GM23338 (cell line): Measurements from ENCODE around the gene CRTC3. TPM values are rescaled to one million over a fixed set of nuclear protein-coding genes. Genes with fewer than 3 reads are reported as not detected.

Source experiments
- ATAC-seq: fragments of 200-7000 bp; cut with Tn5 transposase; 3 replicates; pipeline ENCODE4 v1.9.1; 2020
- DNase-seq: peaks from one replicate; pipeline ENCODE4 v3.0.0-alpha.2; 2015; ENCODE audit warnings: low spot score
- H2AFZ ChIP-seq: fragments of 200-600 bp; sonication (generic); 2 replicates; pipeline ENCODE4 v1.8.0; 2016; ENCODE audit warnings: antibody characterized with exemption, mild to moderate bottlenecking, moderate library complexity
- H3F3A ChIP-seq: fragments of 200-600 bp; sonication (generic); replicated peaks from 2 replicates; pipeline ENCODE4 v1.8.0; 2017; ENCODE audit warnings: antibody characterized with exemption, mixed run types, low read depth
- H3K27ac ChIP-seq: fragments of 200-600 bp; sonication (generic); 2 replicates; pipeline ENCODE4 v1.6.1; 2016; ENCODE audit warnings: low read depth
- H3K27me3 ChIP-seq: fragments of 200-600 bp; sonication (generic); 2 replicates; pipeline ENCODE4 v1.8.0; 2016; ENCODE audit warnings: mild to moderate bottlenecking, mixed run types, moderate library complexity; ENCODE audit not compliant: insufficient read depth
- H3K36me3 ChIP-seq: fragments of 200-600 bp; sonication (generic); 2 replicates; pipeline ENCODE4 v1.8.0; 2016; ENCODE audit warnings: mild to moderate bottlenecking; ENCODE audit not compliant: insufficient read depth
- H3K4me1 ChIP-seq: fragments of 200-600 bp; sonication (generic); 2 replicates; pipeline ENCODE4 v1.8.0; 2016; ENCODE audit warnings: mild to moderate bottlenecking, moderate library complexity; ENCODE audit not compliant: insufficient read depth
- H3K4me2 ChIP-seq: fragments of 200-600 bp; sonication (generic); 2 replicates; pipeline ENCODE4 v1.7.1; 2017; ENCODE audit warnings: mixed run types
- H3K4me3 ChIP-seq: fragments of 200-600 bp; sonication (generic); 2 replicates; pipeline ENCODE4 v1.6.1; 2016; ENCODE audit warnings: mixed run types
- H3K79me2 ChIP-seq: fragments of 200-600 bp; sonication (generic); replicated peaks from 2 replicates; pipeline ENCODE4 v1.8.0; 2017; ENCODE audit warnings: mild to moderate bottlenecking; ENCODE audit not compliant: insufficient read depth
- H3K9me2 ChIP-seq: fragments of 200-600 bp; sonication (generic); 2 replicates; pipeline ENCODE4 v1.8.0; 2017; ENCODE audit not compliant: insufficient read depth
- H4K20me1 ChIP-seq: fragments of 200-600 bp; sonication (generic); replicated peaks from 2 replicates; pipeline ENCODE4 v1.8.0; 2017; ENCODE audit warnings: mild to moderate bottlenecking; ENCODE audit not compliant: insufficient read depth
- H3K27ac Mint-ChIP-seq: 2 replicates; pipeline ENCODE4 v1.8.0; 2020; ENCODE audit warnings: inconsistent platforms, mild to moderate bottlenecking, moderate library complexity, mixed read lengths
- H3K27me3 Mint-ChIP-seq: 3 replicates; pipeline ENCODE4 v1.8.0; 2022; ENCODE audit warnings: low read depth, mild to moderate bottlenecking, moderate library complexity, mixed read lengths, inconsistent platforms; ENCODE audit not compliant: insufficient read depth, poor library complexity
- H3K36me3 Mint-ChIP-seq: 3 replicates; pipeline ENCODE4 v1.8.0; 2021; ENCODE audit warnings: low read depth, mild to moderate bottlenecking, inconsistent platforms, moderate library complexity, mixed read lengths
- H3K4me1 Mint-ChIP-seq: 3 replicates; pipeline ENCODE4 v1.8.0; 2020; ENCODE audit warnings: mild to moderate bottlenecking, inconsistent platforms, mixed read lengths
- H3K4me3 Mint-ChIP-seq: 3 replicates; pipeline ENCODE4 v1.8.0; 2021; ENCODE audit warnings: moderate library complexity, mild to moderate bottlenecking, inconsistent platforms, mixed read lengths
- H3K9me3 Mint-ChIP-seq: 3 replicates; pipeline ENCODE4 v1.8.0; 2020; ENCODE audit warnings: moderate library complexity, mild to moderate bottlenecking, inconsistent platforms, mixed read lengths
- ETS1 ChIP-seq: IDR thresholded peaks from 2 replicates; pipeline ENCODE4 v1.6.1; 2016; ENCODE audit warnings: antibody characterized with exemption
- EZH2 ChIP-seq: fragments of 200-600 bp; sonication (generic); IDR thresholded peaks from one replicate; pipeline ENCODE4 v1.8.0; 2017; ENCODE audit warnings: antibody characterized with exemption, mild to moderate bottlenecking, low read depth; ENCODE audit not compliant: unreplicated experiment
- EZH2phosphoT487 ChIP-seq: fragments of 200-600 bp; sonication (generic); IDR thresholded peaks from one replicate; pipeline ENCODE4 v1.8.1; 2018; ENCODE audit warnings: antibody characterized with exemption; ENCODE audit not compliant: unreplicated experiment
- JUNB ChIP-seq: IDR thresholded peaks from one replicate; pipeline ENCODE4 v1.6.1; 2016; ENCODE audit warnings: antibody characterized with exemption; ENCODE audit not compliant: unreplicated experiment
- NANOG ChIP-seq: IDR thresholded peaks from 2 replicates; pipeline ENCODE4 v1.6.1; 2016; ENCODE audit warnings: antibody characterized with exemption, borderline replicate concordance
- POLR2AphosphoS5 ChIP-seq: IDR thresholded peaks from 2 replicates; pipeline ENCODE4 v1.6.1; 2016; ENCODE audit warnings: antibody characterized with exemption, low read depth
- REST ChIP-seq: IDR thresholded peaks from one replicate; pipeline ENCODE4 v1.6.1; 2018; ENCODE audit warnings: antibody characterized with exemption; ENCODE audit not compliant: unreplicated experiment
- STAT1 ChIP-seq: IDR thresholded peaks from one replicate; pipeline ENCODE4 v1.6.1; 2016; ENCODE audit warnings: antibody characterized with exemption; ENCODE audit not compliant: unreplicated experiment
- ZNF114 ChIP-seq: fragments of 250-450 bp; sonication (Bioruptor Pico); IDR thresholded peaks from 2 replicates; pipeline ENCODE4 v1.5.0; 2020; ENCODE audit warnings: mild to moderate bottlenecking, moderate library complexity
- polyA plus RNA-seq: library from polyadenylated mRNA; unstranded; fragments of >200 nt; fragmentation: Nextera tagmentation; extraction: Ambion mirVana; gene quantifications from 2 replicates; pipeline ENCODE4 v1.2.1, GENCODE V29; 2016
- total RNA-seq: library from RNA; depleted of rRNA; stranded (reverse); fragments of >200 nt; shearing (Covaris generic); gene quantifications from 2 replicates; pipeline ENCODE4 v1.2.3, GENCODE V29; 2014

CRTC3 gene
- total and polyA plus RNA-seq, 2 experiments from 2014 or later: 2.8 to 3.8 TPM

- peak; percentile 75 for ATAC-seq
- H3K27me3 Mint-ChIP-seq: peaks cover 9% of the 10 kb centered on the region
- Histone ChIP-seq H3K9me2 (no peaks in the 10 kb centered on the region), H3K4me1 (peaks cover 27% of the 10 kb centered on the region), H3K4me2 (peak overlapping the region; percentile 36), H4K20me1 (no peaks in the 10 kb centered on the region), H3F3A (no peaks in the 10 kb centered on the region), H3K36me3 (no peaks in the 10 kb centered on the region), H3K27ac (peak overlapping the region; percentile 18; the same call in 1 of the 2 replicates), H2AFZ (no peak overlapping the region), H3K79me2 (no peaks in the 10 kb centered on the region), H3K4me3 (0 out of 2 replicates have a peak overlapping the region, but pooled peaks have one; percentile 7), H3K27me3 (no peaks in the 10 kb centered on the region)
- peak overlapping the region; percentile 43 for H3K4me3 Mint-ChIP-seq
- TF ChIP-seq REST (no peak), ZNF114 (CRISPR knock-in tag) (no peak), NANOG (no peak), JUNB (no peak), EZH2phosphoT487 (no peak), ETS1 (no peak), POLR2AphosphoS5 (no peak), STAT1 (no peak), EZH2 (no peak)
- H3K4me1 Mint-ChIP-seq: peaks cover 46% of the 10 kb centered on the region
- H3K9me3 Mint-ChIP-seq: no peaks in the 10 kb centered on the region
- H3K27ac Mint-ChIP-seq: 0 out of 2 replicates have a peak overlapping the region, but pooled peaks have one; percentile 10
- peak; percentile 56 for DNase-seq
- H3K36me3 Mint-ChIP-seq: no peaks in the 10 kb centered on the region
These were observed 79.8 kb downstream of the CRTC3 start for GRCh38 chr15:90609242-90610180.

GRCh38 chr15:90610190-90610589 lies 80.5 kb downstream of the CRTC3 start:
- DNase-seq (no peak), ATAC-seq (no peak)
- Mint-ChIP-seq H3K4me1 (peaks cover 46% of the 10 kb centered on the region), H3K36me3 (no peaks in the 10 kb centered on the region), H3K27me3 (peaks cover 9% of the 10 kb centered on the region), H3K9me3 (no peaks in the 10 kb centered on the region), H3K27ac (no peak overlapping the region), H3K4me3 (no peak overlapping the region)
- no peaks in the 10 kb centered on the region for H3K27me3 ChIP-seq
- no peak overlapping the region for H3K4me3 ChIP-seq
- no peak overlapping the region for H3K27ac ChIP-seq
- H3K36me3 ChIP-seq: no peaks in the 10 kb centered on the region
- H3K4me2 ChIP-seq: peak overlapping the region; percentile 36
- H4K20me1 ChIP-seq: no peaks in the 10 kb centered on the region
- H3K4me1 ChIP-seq: peaks cover 27% of the 10 kb centered on the region
- no peaks in the 10 kb centered on the region for H3K79me2 ChIP-seq
- no peak overlapping the region for H2AFZ ChIP-seq
- H3F3A ChIP-seq: no peaks in the 10 kb centered on the region
- H3K9me2 ChIP-seq: no peaks in the 10 kb centered on the region
- TF ChIP-seq EZH2: no peak
- no peak for TF ChIP-seq REST
